IPS-18a (cell line): Measurements from ENCODE around the gene ABCB8.

Experiments used
- H3K27ac ChIP-seq: one replicate; pipeline ENCODE4 v1.5.1; 2013; ENCODE audit warnings: low read length
- H3K27me3 ChIP-seq: one replicate; pipeline ENCODE4 v1.6.1; 2013; ENCODE audit warnings: mild to moderate bottlenecking, low read length; ENCODE audit not compliant: control insufficient read depth, insufficient read depth
- H3K36me3 ChIP-seq: one replicate; pipeline ENCODE4 v1.6.1; 2013; ENCODE audit warnings: low read depth, low read length; ENCODE audit not compliant: control insufficient read depth
- H3K4me1 ChIP-seq: one replicate; pipeline ENCODE4 v1.6.1; 2013; ENCODE audit warnings: low read depth, low read length; ENCODE audit not compliant: control insufficient read depth
- H3K4me3 ChIP-seq: one replicate; pipeline ENCODE4 v1.5.1; 2013; ENCODE audit warnings: low read length
- H3K9ac ChIP-seq: one replicate; pipeline ENCODE4 v1.6.1; 2013; ENCODE audit warnings: mild to moderate bottlenecking, low read length, moderate library complexity
- H3K9me3 ChIP-seq: one replicate; pipeline ENCODE4 v1.6.1; 2013; ENCODE audit warnings: low read depth, low read length; ENCODE audit not compliant: control insufficient read depth

ABCB8 gene

DNA sequence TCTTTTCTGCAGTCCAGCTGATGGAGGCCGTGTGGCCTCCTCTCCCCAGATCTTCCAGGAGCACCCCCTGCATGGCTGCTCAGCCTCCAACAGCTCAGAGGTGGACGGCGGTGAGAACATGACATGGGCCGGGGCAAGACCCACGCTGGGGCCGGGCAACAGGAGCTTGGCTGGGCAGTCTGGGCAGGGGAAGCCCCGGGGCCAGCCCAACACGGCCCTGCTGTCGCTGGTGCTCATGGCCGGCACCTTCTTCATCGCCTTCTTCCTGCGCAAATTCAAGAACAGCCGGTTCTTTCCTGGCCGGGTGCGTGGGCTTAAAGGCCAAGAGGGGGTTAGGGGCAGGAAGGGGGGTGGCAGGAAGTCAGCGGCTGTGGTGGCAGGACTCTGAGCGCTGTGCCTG is 45.7 kb downstream of the ABCB8 start:
- Histone ChIP-seq H3K4me3 (no peak overlapping the region), H3K9me3 (no peaks in the 10 kb centered on the region), H3K4me1 (peaks cover 5% of the 10 kb centered on the region), H3K27me3 (no peaks in the 10 kb centered on the region), H3K9ac (no peak overlapping the region), H3K36me3 (peaks cover 48% of the 10 kb centered on the region), H3K27ac (no peak overlapping the region)

DNA sequence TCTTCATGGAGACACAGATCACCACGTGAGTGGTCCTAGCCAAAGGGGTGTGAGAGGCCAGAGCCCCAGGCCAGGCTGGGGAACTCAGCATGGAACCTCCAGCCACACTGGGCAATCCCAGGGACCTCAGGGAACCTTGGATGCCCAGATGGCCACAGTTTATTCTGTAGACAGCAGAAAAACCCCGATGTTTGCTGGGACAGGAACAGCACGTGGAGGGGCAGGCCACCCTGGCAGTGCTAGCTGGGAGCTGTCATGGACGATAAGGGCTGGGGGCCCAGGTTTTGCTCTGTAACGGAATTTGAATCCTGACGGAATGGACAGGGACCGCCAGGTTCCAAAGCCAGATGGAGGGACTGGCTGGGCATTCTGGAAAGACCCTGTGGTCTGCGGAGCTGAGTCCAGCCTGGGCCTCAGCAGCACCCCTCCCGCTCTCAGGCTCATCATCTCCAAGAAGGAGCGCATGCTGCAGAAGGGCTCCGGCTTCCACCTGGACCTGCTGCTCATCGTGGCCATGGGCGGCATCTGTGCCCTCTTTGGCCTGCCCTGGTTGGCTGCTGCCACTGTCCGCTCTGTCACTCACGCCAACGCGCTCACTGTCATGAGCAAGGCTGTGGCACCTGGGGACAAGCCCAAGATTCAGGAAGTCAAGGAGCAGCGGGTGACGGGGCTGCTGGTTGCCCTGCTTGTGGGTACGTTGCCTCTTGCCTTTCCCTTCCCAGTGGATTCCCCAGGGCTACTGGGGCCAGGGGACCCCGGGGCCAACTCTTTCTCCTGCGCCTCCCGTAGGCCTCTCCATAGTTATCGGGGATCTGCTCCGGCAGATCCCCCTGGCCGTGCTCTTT is 46.8 kb downstream of the ABCB8 start:
- H3K4me3 ChIP-seq: no peak overlapping the region
- H3K9me3 ChIP-seq: no peaks in the 10 kb centered on the region
- no peak overlapping the region for H3K9ac ChIP-seq
- H3K4me1 ChIP-seq: peaks cover 14% of the 10 kb centered on the region
- H3K27me3 ChIP-seq: no peaks in the 10 kb centered on the region
- no peak overlapping the region for H3K27ac ChIP-seq
- peaks cover 39% of the 10 kb centered on the region for H3K36me3 ChIP-seq

DNA sequence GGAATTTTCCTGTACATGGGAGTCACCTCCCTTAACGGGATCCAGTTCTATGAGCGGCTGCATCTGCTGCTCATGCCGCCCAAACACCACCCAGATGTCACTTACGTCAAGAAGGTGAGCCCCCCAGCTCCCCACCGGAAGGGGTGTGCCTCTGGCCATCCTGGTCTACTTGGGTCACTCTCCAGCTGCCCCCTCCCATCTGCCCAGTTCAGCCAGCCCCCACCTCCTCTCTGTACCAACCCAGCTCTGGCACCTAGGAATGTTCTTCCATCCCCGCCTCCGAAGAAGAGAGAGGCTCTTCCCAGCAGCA is 47.4 kb downstream of the ABCB8 start:
- H3K4me3 ChIP-seq: no peak overlapping the region
- H3K27ac ChIP-seq: no peak overlapping the region
- H3K27me3 ChIP-seq: no peaks in the 10 kb centered on the region
- H3K9ac ChIP-seq: no peak overlapping the region
- H3K36me3 ChIP-seq: peaks cover 35% of the 10 kb centered on the region
- peaks cover 14% of the 10 kb centered on the region for H3K4me1 ChIP-seq
- no peaks in the 10 kb centered on the region for H3K9me3 ChIP-seq

DNA sequence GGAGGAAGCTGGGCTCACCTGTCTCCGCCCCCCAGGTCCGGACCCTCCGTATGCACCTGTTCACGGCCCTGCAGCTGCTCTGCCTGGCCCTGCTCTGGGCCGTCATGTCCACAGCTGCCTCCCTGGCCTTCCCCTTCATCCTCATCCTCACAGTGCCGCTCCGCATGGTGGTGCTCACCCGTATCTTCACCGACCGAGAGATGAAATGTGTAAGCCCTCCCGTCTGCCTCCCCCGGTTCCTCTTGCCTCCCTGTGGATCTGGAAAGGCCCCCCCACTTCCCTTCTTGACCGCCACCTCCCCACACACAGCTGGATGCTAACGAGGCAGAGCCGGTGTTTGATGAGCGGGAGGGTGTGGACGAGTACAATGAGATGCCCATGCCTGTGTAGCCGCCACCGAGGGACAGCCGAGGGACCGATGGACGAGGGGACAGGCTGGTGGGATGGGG is 47.8 kb downstream of the ABCB8 start:
- H3K4me3 ChIP-seq: no peak overlapping the region
- peaks cover 14% of the 10 kb centered on the region for H3K4me1 ChIP-seq
- no peaks in the 10 kb centered on the region for H3K27me3 ChIP-seq
- H3K36me3 ChIP-seq: peaks cover 31% of the 10 kb centered on the region
- no peak overlapping the region for H3K27ac ChIP-seq
- H3K9ac ChIP-seq: no peak overlapping the region
- no peaks in the 10 kb centered on the region for H3K9me3 ChIP-seq

DNA sequence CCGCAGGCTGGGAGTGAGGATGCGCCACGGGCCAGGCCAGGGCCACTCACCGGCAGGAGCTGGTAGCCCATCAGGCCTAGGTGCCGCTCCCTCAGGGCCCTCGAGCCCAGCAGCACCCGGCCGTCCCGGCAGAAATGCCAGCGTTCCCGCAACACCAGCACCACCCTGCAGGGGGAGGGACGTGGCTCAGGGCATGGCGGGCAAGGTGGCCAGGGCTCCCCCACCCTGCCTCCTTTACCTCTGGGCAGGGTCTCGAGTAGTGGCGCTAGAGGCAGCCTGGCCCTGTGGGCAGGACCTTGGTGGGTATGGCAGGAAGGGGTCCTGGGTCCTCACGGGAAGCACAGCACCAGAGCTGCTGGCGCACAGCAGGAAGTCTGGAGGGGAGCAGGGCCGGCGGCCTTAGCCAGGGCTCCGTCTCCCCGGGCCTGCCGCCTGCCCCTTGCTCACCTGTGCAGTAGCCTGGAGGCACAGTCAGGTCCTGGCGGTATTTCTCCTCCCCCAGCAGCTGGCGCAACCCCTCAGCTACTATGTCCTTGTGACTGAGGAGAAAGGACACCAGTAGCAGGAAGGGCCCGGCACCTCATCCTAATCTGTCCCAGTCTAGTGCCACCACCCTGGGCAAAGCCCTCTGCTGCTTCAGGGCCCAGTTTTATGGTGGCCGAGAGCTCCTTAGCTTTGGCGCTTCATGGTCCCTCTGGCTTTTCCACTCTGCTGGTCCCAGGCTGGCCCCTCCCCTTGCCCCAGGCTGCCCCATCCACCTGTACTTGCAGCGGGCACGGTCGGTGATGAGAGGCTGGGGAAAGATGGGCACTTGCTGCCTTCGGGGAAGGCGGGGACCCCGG is 48.8 kb downstream of the ABCB8 start:
- no peak overlapping the region for H3K9ac ChIP-seq
- H3K4me3 ChIP-seq: no peak overlapping the region
- no peaks in the 10 kb centered on the region for H3K9me3 ChIP-seq
- H3K4me1 ChIP-seq: peaks cover 14% of the 10 kb centered on the region
- H3K36me3 ChIP-seq: peaks cover 22% of the 10 kb centered on the region
- H3K27me3 ChIP-seq: no peaks in the 10 kb centered on the region
- H3K27ac ChIP-seq: no peak overlapping the region

DNA sequence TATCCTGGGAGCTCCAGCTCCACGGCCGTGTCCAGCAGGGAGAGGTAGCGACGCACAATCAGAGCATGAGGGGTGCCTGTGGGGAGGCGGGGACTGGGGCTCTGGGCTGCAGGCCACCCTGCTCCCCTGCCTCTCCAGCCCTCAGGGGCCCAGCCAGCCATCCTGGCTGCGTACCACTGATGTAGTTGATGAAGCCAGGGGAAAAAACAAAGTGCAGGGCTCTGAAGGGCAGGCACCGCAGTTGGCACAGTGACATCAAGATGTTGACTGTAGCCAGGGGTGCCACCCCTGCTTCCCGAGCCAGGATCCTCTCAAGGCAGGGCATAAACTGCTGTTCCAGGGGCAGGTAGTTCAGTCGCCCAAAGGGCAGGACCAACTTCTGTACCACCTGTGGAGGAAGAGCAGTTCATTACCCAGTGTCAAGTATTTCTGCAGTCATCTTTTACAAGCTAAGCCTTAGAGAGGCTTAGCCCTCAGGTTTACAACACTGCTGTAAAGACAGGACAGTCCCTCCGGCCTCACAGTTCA is 49.5 kb downstream of the ABCB8 start:
- Histone ChIP-seq H3K4me1 (peaks cover 14% of the 10 kb centered on the region), H3K9ac (no peak overlapping the region), H3K9me3 (no peaks in the 10 kb centered on the region), H3K27me3 (no peaks in the 10 kb centered on the region), H3K4me3 (no peak overlapping the region), H3K36me3 (peaks cover 21% of the 10 kb centered on the region), H3K27ac (no peak overlapping the region)

DNA sequence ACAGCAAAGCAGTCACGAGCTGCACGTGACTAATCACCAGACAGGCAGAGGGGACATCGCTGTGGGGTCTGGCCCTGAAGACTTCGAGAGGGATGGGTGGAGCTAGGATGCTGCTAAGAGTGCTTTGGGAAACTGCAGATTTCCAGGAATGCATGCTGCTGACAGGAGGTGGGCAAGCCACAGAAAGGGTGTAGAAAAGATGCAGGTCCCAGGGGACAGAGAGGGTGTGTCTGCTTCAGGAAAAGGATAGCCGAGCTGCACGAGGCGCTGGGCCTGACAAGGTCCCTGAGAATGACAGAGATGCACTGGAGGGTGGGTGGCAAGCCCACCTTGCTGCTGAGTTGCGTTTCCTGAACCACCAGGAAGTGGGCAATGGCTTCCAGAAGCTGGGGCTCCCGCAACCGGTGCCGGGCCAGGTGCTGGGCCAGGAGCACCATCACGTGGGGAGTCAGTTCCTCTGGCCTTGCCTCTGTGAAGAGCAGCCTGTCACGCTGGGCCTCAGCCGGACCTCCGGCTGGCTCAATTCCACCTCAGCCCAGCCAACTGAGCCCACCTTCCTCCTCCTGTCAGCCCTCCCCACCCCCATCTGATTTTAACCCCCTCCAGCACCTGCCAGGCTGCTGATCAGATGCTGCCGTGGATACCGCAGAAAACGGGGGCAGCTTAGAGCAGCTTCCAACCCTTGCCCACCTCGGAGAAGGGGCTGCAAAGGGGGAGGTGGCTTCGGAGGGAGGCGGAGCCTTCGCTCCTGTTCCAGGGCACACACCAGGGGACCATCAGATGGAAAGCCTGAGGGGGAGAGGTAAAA is 50.2 kb downstream of the ABCB8 start:
- peaks cover 21% of the 10 kb centered on the region for H3K36me3 ChIP-seq
- H3K4me1 ChIP-seq: peaks cover 14% of the 10 kb centered on the region
- H3K4me3 ChIP-seq: peak overlapping the region; percentile 92
- H3K9ac ChIP-seq: no peak overlapping the region
- no peak overlapping the region for H3K27ac ChIP-seq
- no peaks in the 10 kb centered on the region for H3K9me3 ChIP-seq
- H3K27me3 ChIP-seq: no peaks in the 10 kb centered on the region

DNA sequence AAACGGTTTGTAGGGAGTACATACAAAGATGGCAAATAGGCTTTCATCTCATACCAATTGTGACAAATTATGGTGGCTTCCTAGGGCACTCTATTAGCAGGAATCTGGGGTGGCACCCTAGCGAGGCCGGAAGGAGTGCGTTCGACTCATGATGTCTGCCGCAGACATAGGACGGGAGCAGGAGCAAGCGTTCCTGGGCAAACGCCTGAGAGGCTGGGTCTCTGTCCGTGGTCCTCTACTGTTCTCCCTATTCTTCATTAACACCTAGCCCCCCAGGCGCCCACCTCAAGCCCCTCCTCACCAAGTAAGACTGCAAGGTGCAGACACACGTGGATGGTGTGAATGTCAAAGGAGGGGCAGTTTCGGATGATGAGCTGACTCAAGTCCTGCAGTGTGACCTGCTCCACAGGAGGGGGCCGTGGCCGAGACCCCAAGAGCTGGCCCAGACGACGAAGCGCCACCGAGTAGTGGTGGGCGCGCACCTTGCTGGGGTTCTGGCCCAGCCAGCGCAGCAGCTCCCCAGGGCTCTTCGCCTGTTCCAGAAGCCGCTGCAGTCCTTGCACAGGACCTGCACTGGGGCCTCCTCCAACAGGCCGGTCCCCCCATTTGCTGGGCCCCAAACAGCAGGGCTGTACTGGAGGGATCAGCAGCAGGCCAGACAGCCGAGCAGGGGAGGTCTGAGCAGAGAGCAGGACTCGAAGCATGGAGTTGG is 51.1 kb downstream of the ABCB8 start:
- Histone ChIP-seq H3K36me3 (peaks cover 12% of the 10 kb centered on the region), H3K4me1 (peaks cover 14% of the 10 kb centered on the region), H3K27ac (no peak overlapping the region), H3K27me3 (peaks cover 7% of the 10 kb centered on the region), H3K9ac (no peak overlapping the region), H3K9me3 (no peaks in the 10 kb centered on the region), H3K4me3 (peak overlapping the region; percentile 92)

DNA sequence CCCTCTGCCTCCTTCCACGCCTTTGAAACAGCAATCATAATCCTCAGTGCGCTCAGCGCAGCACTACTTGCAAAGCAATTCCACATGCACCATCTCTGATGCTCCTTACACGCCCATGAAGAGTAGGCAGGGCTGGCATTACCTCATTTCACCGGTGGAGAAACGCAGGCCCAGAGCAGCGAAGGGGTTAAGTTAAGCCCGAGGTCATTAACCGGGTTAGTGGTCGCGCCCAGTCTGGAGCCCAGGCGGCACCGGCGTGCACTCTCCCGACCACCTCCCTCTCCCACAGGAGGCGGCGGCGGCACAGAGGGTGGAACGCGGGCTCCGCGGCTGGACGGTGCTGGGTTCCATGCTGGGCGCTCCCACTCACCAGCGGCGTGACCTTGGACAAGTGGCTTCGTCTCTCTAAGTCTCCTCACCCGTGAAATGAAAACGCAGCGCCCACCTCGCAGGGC is 51.8 kb downstream of the ABCB8 start:
- Histone ChIP-seq H3K27me3 (peaks cover 14% of the 10 kb centered on the region), H3K9ac (peak overlapping the region; percentile 91), H3K36me3 (peaks cover 5% of the 10 kb centered on the region), H3K4me3 (peak overlapping the region; percentile 92), H3K9me3 (no peaks in the 10 kb centered on the region), H3K27ac (no peak overlapping the region), H3K4me1 (peaks cover 17% of the 10 kb centered on the region)

DNA sequence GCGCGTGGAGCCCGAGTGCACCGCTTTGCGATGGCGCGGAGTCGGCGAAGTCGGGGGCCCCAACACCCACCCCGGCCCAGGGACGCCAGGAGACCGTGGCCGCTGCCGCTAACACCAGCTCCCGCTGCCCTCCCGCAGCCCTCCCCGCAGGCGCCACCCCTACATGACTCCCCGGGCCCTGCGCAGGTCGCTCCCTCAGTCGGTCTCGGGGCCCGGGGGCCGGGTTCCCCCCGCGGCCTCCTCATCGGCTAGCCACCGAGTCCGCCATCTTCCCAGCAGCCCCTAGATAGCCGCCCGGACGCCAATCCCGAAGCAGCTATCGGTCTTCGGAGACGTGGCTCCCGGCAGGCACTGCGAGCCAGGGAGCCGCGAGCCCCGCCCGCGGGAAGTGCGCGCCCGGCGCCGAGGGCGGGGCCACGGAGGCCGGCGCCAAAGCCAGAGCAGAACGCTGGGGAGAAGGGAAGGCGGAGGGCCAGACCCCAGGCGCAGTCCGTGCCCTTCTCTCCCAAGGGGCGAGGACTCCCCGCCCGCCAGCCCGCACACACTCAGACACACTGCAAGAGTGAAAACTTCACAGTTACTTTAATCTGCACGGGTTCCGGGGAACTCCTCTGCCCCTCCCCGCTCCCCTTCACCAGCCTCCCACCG is 52.4 kb downstream of the ABCB8 start, which contains the start of gene FASTK:
Gene FASTK, minus strand, starts transcription at position 288 of the 648 bp plus-strand sequence. Its CDS starts 43 bp downstream, at position 245.
- Histone ChIP-seq H3K9ac (peak within 1 kb of the TSS; percentile 91), H3K27me3 (peaks cover 15% of the 10 kb centered on the region), H3K9me3 (no peaks in the 10 kb centered on the region), H3K4me1 (peaks cover 22% of the 10 kb centered on the region), H3K4me3 (peak within 1 kb of the TSS; percentile 92), H3K27ac (no peak within 1 kb of the TSS), H3K36me3 (no peaks in the 10 kb centered on the region)
